NCI-H82 (cell line): Measurements from ENCODE around the gene CCDC80.
A peak's percentile ranks its signal among the peaks of the same experiment; 100 is the strongest.

Experiments
- DNase-seq: peaks from one replicate; lab custom pipeline; 2025; lab: John Stamatoyannopoulos, UW

CCDC80 gene

GRCh38 chr3:112633757-112634156, 7.2 kb downstream of the CCDC80 start:
- no peak for DNase-seq

- no peak for DNase-seq
These were observed 7.8 kb downstream of the CCDC80 start for GRCh38 chr3:112633191-112633590.

GRCh38 chr3:112632596-112632995, 8.3 kb downstream of the CCDC80 start:
- no peak for DNase-seq

GRCh38 chr3:112631257-112631656, 9.7 kb downstream of the CCDC80 start:
- DNase-seq, result no peak

GRCh38 chr3:112629425-112629824, 11.5 kb downstream of the CCDC80 start:
- DNase-seq, result peak; percentile 65

GRCh38 chr3:112627919-112628466, 12.9 kb downstream of the CCDC80 start:
- peak; percentile 87 for DNase-seq

GRCh38 chr3:112627419-112627818, 13.5 kb downstream of the CCDC80 start:
- no peak for DNase-seq

- no peak for DNase-seq
These were observed 17.2 kb downstream of the CCDC80 start for GRCh38 chr3:112623717-112624116.

- DNase-seq, result no peak
These were observed 17.7 kb downstream of the CCDC80 start for GRCh38 chr3:112623213-112623612.

- no peak for DNase-seq
These were observed 21.6 kb downstream of the CCDC80 start for GRCh38 chr3:112619295-112619694.

- DNase-seq, result peak; percentile 25
These were observed 23.7 kb downstream of the CCDC80 start for GRCh38 chr3:112617285-112617684.

GRCh38 chr3:112615989-112616731, 24.8 kb downstream of the CCDC80 start:
- DNase-seq, result no peak

GRCh38 chr3:112611752-112612515, 29.0 kb downstream of the CCDC80 start:
- DNase-seq, result no peak

GRCh38 chr3:112610121-112610520, 30.8 kb downstream of the CCDC80 start:
- no peak for DNase-seq

GRCh38 chr3:112607863-112608262, 33.1 kb downstream of the CCDC80 start:
- no peak for DNase-seq

- DNase-seq, result no peak
These were observed 34.8 kb downstream of the CCDC80 start for GRCh38 chr3:112606098-112606497.

- no peak for DNase-seq
These were observed 35.7 kb downstream of the CCDC80 start for GRCh38 chr3:112605285-112605684.

GRCh38 chr3:112604536-112604935, 36.4 kb downstream of the CCDC80 start:
- no peak for DNase-seq

GRCh38 chr3:112602217-112602838, 38.6 kb downstream of the CCDC80 start:
- DNase-seq, result no peak

GRCh38 chr3:112598731-112599130, 42.2 kb downstream of the CCDC80 start:
- no peak for DNase-seq

- DNase-seq, result no peak
These were observed 43.0 kb downstream of the CCDC80 start for GRCh38 chr3:112597945-112598344.

- DNase-seq, result no peak
These were observed 46.1 kb downstream of the CCDC80 start for GRCh38 chr3:112594856-112595255.

- DNase-seq, result no peak
These were observed 47.7 kb downstream of the CCDC80 start for GRCh38 chr3:112593258-112593657.
